Measurements from ENCODE around the gene NSMCE1.

DNA sequence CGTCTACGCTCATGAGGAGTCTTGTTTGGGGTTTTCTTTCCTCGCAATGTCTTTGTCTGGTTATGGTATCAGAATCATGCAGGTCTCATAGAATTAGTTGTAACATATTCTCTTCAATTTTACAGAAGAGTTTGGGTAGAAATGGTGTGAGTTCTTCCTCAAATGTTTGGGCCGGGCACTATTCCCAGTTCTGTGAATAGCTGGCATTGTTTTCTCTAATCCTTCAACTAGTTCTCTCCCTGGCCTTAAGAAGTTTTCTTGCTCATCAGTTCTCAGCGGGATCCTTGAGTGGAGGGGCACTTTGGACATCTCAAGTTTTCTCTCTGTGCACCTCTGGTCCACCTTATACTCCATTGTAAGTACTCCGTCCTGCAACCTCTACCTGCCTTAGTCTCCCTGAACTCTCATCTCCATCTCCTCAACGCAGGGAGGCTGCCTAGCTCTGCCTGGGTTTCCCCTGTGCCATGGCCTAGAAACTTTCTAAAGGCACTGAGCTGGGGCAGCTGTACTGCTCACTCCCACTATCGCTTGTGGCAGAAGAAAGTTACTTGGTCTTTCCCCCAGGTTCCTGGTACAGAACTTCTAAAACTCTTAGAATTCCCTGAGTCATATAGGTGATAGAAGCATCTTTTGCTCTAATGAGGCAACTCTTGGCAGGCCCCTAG, 16.9 kb downstream of the NSMCE1 start:
- TF ChIP-seq, protein P1, sequence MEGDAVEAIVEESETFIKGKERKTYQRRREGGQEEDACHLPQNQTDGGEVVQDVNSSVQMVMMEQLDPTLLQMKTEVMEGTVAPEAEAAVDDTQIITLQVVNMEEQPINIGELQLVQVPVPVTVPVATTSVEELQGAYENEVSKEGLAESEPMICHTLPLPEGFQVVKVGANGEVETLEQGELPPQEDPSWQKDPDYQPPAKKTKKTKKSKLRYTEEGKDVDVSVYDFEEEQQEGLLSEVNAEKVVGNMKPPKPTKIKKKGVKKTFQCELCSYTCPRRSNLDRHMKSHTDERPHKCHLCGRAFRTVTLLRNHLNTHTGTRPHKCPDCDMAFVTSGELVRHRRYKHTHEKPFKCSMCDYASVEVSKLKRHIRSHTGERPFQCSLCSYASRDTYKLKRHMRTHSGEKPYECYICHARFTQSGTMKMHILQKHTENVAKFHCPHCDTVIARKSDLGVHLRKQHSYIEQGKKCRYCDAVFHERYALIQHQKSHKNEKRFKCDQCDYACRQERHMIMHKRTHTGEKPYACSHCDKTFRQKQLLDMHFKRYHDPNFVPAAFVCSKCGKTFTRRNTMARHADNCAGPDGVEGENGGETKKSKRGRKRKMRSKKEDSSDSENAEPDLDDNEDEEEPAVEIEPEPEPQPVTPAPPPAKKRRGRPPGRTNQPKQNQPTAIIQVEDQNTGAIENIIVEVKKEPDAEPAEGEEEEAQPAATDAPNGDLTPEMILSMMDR (IDR thresholded peaks at IDR 0.05): no peak
- no peak for TF ChIP-seq POLR2A (IDR thresholded peaks at IDR 0.05)
